K562 (cell line): ENCODE data around the gene DLGAP3. TPM values are rescaled to one million over a fixed set of nuclear protein-coding genes. Genes with fewer than 3 reads are reported as not detected.

Experiments used
- BCL6 ChIP-seq: fragments of 250-450 bp; sonication (Bioruptor Pico); IDR thresholded peaks from 2 replicates; pipeline ENCODE4 v1.4.0; 2020
- ELF2 ChIP-seq: fragments of 250-450 bp; sonication (Bioruptor Pico); IDR thresholded peaks from 2 replicates; pipeline ENCODE4 v1.5.0; 2021; ENCODE audit warnings: mild to moderate bottlenecking
- FOXP1 ChIP-seq: sonication (generic); formaldehyde crosslinking; IDR thresholded peaks from 2 replicates; pipeline ENCODE4 v1.8.0; 2022; ENCODE audit warnings: mild to moderate bottlenecking, missing genetic modification reagents
- KLF13 ChIP-seq: fragments of 450-650 bp; IDR thresholded peaks from 2 replicates; pipeline ENCODE4 v1.6.1; 2016; ENCODE audit warnings: missing genetic modification characterization, low read depth, mild to moderate bottlenecking, missing compliant biosample characterization, moderate library complexity, borderline replicate concordance
- MCM7 ChIP-seq, 2 experiments: fragments of 450-650 bp; IDR thresholded peaks; 2 replicates each; pipeline ENCODE4 v1.6.1; 2016 to 2018
- NCOA6 ChIP-seq: fragments of 450-650 bp; IDR thresholded peaks from 2 replicates; pipeline ENCODE4 v1.6.1; 2017; ENCODE audit warnings: mild to moderate bottlenecking
- NR4A1 ChIP-seq, 2 experiments: fragments of 250-450 bp in 1 of 2; fragments of 450-650 bp in 1 of 2; sonication (Bioruptor Pico) in 1 of 2; IDR thresholded peaks; 2 replicates each; pipeline versions ENCODE4 v1.4.0 to v1.6.1; 2016 to 2020; ENCODE audit warnings: mild to moderate bottlenecking in 2 of 2, missing compliant biosample characterization in 1 of 2, missing genetic modification characterization in 1 of 2, moderate library complexity in 1 of 2
- PRMT5 ChIP-seq: sonication (generic); formaldehyde crosslinking; IDR thresholded peaks from 2 replicates; pipeline ENCODE4 v1.5.0; 2020; ENCODE audit warnings: missing genetic modification reagents
- RB1 ChIP-seq: fragments of 450-650 bp; IDR thresholded peaks from 2 replicates; pipeline ENCODE4 v1.6.1; 2017; ENCODE audit warnings: low read depth, mild to moderate bottlenecking
- SMAD3 ChIP-seq: fragments of 450-650 bp; formaldehyde crosslinking; conservative IDR thresholded peaks from 2 replicates; pipeline ENCODE4 v1.4.0; 2020; ENCODE audit warnings: mild to moderate bottlenecking
- TEAD2 ChIP-seq: fragments of 450-650 bp; IDR thresholded peaks from 2 replicates; pipeline ENCODE4 v1.6.1; 2016; ENCODE audit warnings: missing genetic modification characterization, control low read depth, missing compliant biosample characterization
- XRCC4 ChIP-seq: IDR thresholded peaks from one replicate; pipeline ENCODE4 v1.6.1; 2011; ENCODE audit not compliant: insufficient read depth, insufficient read length; ENCODE audit errors: extremely low read depth
- ZNF263 ChIP-seq: sonication (generic); formaldehyde crosslinking; IDR thresholded peaks from 2 replicates; pipeline ENCODE4 v1.8.0; 2022; ENCODE audit warnings: mild to moderate bottlenecking, missing genetic modification reagents, borderline replicate concordance
- polyA plus RNA-seq, 8 experiments: library from polyadenylated mRNA; depleted of rRNA in 4 of 8; stranded (reverse) in 5 of 8; unstranded in 3 of 8; fragments of >200 nt; fragmentation: Nextera tagmentation in 2 of 8; fragmentation: Illumina TruSeq in 1 of 8; extraction: Ambion mirVana in 2 of 8; extraction: Trizol in 1 of 8; gene quantifications; 2 replicates each; pipeline versions ENCODE4 v1.2.1 to v1.2.3, GENCODE V29; 2011 to 2014; ENCODE audit warnings: inconsistent platforms in 1 of 8, missing spikeins in 1 of 8
- total RNA-seq, 7 experiments: library from RNA; depleted of rRNA in 6 of 7; stranded (reverse); fragments of >200 nt in 6 of 7; fragmentation: Illumina TruSeq in 2 of 7; extraction: Trizol in 2 of 7; gene quantifications; 2 replicates each; pipeline versions ENCODE4 v1.2.1 to v1.2.3, GENCODE V29; 2011 to 2021; ENCODE audit warnings: low replicate concordance in 1 of 7
- TF ChIP-seq, protein P1 (sequence below), 2 experiments: fragments of 450-650 bp; IDR thresholded peaks; 2 replicates each; pipeline ENCODE4 v1.6.1; 2016; ENCODE audit warnings: mild to moderate bottlenecking in 2 of 2, borderline replicate concordance in 1 of 2, low read depth in 1 of 2, moderate library complexity in 1 of 2
- TF ChIP-seq, protein P2 (sequence below), 2 experiments: fragments of 450-650 bp; IDR thresholded peaks; 2 replicates each; pipeline ENCODE4 v1.6.1; 2018; ENCODE audit warnings: mild to moderate bottlenecking in 2 of 2, low read depth in 1 of 2; ENCODE audit not compliant: partially characterized antibody in 2 of 2

Gene DLGAP3
- total and polyA plus RNA-seq, 9 of the 15 experiments (the other 6 are each of a cell fraction or from before 2014, with no cell fraction given), result 0.01 to 0.16 (median 0.07) TPM; not detected in 6

DNA sequence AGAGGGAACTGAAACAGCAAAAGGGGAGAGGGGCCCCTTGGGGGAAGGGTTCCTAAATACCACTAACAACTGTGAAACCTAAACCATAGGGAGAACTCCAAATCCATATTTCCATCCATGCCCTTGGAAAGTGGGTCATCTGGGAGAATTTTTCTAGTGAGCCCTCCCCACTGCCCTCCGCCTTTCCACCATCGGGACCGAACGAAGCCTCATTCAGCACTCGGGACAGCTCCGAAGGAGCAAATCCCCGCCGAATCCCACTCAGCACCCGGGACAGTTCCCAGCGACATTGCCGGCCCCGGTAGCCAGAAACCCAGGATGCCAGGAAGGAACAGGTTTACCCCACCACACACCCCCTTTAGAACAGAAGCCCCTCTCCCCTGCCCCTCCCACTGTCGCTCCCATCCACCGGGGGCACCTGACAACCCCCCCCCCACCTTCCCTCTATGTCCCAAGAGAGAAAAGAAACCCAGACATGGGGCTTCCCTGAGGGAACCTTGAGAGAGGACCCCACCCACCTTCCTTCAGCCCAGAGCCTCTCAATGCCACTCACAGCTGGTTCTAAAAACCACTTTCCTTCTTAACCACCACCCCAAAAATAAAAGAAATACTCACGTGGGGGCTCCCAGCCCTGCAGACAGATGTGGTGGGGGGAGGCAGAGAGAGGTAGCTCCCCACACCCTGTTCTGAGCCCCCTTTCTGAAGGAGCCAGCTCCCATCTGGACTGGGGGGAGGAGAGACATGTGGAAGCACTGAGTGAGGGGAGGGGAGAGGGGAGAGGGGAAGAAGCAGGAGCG lies 4.5 kb downstream of the DLGAP3 start (continued):
- TF ChIP-seq, protein P1, sequence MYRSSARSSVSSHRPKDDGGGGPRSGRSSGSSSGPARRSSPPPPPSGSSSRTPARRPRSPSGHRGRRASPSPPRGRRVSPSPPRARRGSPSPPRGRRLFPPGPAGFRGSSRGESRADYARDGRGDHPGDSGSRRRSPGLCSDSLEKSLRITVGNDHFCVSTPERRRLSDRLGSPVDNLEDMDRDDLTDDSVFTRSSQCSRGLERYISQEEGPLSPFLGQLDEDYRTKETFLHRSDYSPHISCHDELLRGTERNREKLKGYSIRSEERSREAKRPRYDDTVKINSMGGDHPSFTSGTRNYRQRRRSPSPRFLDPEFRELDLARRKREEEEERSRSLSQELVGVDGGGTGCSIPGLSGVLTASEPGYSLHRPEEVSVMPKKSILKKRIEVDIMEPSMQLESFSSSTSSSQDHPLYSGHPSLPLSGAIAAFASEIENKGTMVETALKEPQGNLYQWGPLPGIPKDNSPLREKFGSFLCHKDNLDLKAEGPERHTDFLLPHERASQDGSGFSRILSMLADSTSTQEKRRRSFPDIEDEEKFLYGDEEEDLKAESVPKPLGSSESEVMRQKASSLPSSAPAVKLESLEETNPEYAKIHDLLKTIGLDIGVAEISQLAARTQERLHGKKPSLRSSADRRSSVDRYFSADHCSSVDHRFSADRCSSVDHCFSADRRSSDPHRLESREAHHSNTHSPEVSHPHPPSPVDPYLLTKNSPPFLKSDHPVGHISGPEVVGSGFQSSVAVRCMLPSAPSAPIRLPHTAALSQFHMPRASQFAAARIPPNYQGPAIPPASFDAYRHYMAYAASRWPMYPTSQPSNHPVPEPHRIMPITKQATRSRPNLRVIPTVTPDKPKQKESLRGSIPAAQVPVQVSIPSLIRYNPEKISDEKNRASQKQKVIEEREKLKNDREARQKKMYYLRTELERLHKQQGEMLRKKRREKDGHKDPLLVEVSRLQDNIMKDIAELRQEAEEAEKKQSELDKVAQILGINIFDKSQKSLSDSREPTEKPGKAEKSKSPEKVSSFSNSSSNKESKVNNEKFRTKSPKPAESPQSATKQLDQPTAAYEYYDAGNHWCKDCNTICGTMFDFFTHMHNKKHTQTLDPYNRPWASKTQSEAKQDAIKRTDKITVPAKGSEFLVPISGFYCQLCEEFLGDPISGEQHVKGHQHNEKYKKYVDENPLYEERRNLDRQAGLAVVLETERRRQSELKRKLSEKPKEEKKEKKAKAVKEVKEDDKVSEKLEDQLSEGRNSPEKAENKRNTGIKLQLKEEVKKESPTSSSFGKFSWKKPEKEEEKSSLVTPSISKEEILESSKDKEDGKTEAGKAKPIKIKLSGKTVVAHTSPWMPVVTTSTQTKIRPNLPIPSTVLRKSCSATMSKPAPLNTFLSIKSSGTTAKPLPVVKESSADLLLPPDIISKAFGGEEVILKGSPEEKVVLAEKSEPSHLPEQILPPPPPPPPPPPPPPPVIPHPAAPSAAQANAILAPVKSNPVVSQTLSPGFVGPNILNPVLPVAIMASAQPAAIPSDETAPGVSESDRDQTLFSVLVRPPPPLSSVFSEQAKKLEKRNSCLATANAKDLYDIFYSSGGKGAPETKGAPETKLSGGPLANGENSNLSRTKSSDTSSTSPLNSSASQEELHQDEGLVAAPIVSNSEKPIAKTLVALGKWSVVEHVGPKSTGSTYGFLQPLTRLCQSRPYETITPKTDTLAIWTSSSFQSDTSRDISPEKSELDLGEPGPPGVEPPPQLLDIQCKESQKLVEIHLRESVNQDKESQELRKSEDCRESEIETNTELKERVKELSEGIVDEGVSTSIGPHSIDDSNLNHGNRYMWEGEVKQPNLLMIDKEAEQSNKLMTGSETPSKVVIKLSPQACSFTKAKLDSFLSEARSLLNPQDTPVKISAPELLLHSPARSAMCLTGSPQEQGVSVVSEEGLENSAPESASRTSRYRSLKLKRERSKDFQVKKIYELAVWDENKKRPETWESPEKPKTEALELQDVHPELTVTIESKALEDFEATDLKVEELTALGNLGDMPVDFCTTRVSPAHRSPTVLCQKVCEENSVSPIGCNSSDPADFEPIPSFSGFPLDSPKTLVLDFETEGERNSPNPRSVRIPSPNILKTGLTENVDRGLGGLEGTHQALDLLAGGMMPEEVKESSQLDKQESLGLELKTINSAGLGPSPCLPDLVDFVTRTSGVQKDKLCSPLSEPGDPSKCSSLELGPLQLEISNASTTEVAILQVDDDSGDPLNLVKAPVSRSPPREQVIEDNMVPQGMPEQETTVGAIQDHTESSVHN (IDR thresholded peaks at IDR 0.05; ENCODE audit: borderline replicate concordance in 1 of 2, low read depth in 1 of 2), result no peak
- TF ChIP-seq TEAD2 (tag) (peak; percentile 68; the same call in 1 of the 2 replicates), NR4A1 (CRISPR knock-in tag; IDR thresholded peaks at IDR 0.05) (no peak), NR4A1 (tag; IDR thresholded peaks at IDR 0.05) (0 out of 2 replicates have a peak, but pooled peaks have one; percentile 39), RB1 (peak; percentile 94), KLF13 (tag) (no peak), FOXP1 (CRISPR knock-in tag) (peak; percentile 97), SMAD3 (CRISPR knock-in tag) (0 out of 2 replicates have a peak, but pooled peaks have one; percentile 76), ELF2 (no peak), BCL6 (CRISPR knock-in tag) (peak; percentile 79; the same call in 1 of the 2 replicates), NCOA6 (peak; percentile 99), PRMT5 (peak; percentile 98), MCM7 (IDR thresholded peaks at IDR 0.05) (no peak), XRCC4 (no peak), ZNF263 (CRISPR knock-in tag) (peak; percentile 86)
- TF ChIP-seq, protein P2, sequence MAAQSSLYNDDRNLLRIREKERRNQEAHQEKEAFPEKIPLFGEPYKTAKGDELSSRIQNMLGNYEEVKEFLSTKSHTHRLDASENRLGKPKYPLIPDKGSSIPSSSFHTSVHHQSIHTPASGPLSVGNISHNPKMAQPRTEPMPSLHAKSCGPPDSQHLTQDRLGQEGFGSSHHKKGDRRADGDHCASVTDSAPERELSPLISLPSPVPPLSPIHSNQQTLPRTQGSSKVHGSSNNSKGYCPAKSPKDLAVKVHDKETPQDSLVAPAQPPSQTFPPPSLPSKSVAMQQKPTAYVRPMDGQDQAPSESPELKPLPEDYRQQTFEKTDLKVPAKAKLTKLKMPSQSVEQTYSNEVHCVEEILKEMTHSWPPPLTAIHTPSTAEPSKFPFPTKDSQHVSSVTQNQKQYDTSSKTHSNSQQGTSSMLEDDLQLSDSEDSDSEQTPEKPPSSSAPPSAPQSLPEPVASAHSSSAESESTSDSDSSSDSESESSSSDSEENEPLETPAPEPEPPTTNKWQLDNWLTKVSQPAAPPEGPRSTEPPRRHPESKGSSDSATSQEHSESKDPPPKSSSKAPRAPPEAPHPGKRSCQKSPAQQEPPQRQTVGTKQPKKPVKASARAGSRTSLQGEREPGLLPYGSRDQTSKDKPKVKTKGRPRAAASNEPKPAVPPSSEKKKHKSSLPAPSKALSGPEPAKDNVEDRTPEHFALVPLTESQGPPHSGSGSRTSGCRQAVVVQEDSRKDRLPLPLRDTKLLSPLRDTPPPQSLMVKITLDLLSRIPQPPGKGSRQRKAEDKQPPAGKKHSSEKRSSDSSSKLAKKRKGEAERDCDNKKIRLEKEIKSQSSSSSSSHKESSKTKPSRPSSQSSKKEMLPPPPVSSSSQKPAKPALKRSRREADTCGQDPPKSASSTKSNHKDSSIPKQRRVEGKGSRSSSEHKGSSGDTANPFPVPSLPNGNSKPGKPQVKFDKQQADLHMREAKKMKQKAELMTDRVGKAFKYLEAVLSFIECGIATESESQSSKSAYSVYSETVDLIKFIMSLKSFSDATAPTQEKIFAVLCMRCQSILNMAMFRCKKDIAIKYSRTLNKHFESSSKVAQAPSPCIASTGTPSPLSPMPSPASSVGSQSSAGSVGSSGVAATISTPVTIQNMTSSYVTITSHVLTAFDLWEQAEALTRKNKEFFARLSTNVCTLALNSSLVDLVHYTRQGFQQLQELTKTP (IDR thresholded peaks at IDR 0.05; ENCODE audit: low read depth in 1 of 2, partially characterized antibody in 2 of 2), result peak in 1 of 2 experiments; percentile 100
